Measurements from ENCODE around the gene SLC7A6. TPM values are rescaled to one million over a fixed set of nuclear protein-coding genes. Genes with fewer than 3 reads are reported as not detected.

SLC7A6 gene
- total RNA-seq, 1 donor from 2014 or later: 44.2 TPM

GRCh38 chr16:68338326-68339119, 74.2 kb downstream of the SLC7A6 start:
- DNase-seq: no peak
- Histone ChIP-seq H3K36me3 (peaks cover 68% of the 10 kb centered on the region), H3K27ac (replicated peaks) (no peak overlapping the region), H3K4me3 (no peak overlapping the region), H3K4me1 (peaks cover 16% of the 10 kb centered on the region), H3K9me3 (replicated peaks) (no peaks in the 10 kb centered on the region), H3K27me3 (ENCODE audit: low read depth) (no peaks in the 10 kb centered on the region)
- intact Hi-C loops (cut with micrococcal nuclease): no loop called here
- no peak for TF ChIP-seq CTCF (IDR thresholded peaks at IDR 0.05; ENCODE audit: borderline replicate concordance)

- no peak overlapping the region for H3K4me3 ChIP-seq
- H3K9me3 ChIP-seq (replicated peaks): no peaks in the 10 kb centered on the region
- peaks cover 16% of the 10 kb centered on the region for H3K4me1 ChIP-seq
- H3K27ac ChIP-seq (replicated peaks): no peak overlapping the region
- H3K36me3 ChIP-seq: peaks cover 71% of the 10 kb centered on the region
- H3K27me3 ChIP-seq (ENCODE audit: low read depth): no peaks in the 10 kb centered on the region
- no peak for DNase-seq
- intact Hi-C loops (cut with micrococcal nuclease): no loop called here
- TF ChIP-seq CTCF (IDR thresholded peaks at IDR 0.05; ENCODE audit: borderline replicate concordance): no peak
Measured at GRCh38 chr16:68339214-68339613, 74.9 kb downstream of the SLC7A6 start.

- Histone ChIP-seq H3K4me1 (peaks cover 32% of the 10 kb centered on the region), H3K27me3 (ENCODE audit: low read depth) (no peaks in the 10 kb centered on the region), H3K27ac (replicated peaks) (no peak overlapping the region), H3K4me3 (no peak overlapping the region), H3K36me3 (peaks cover 77% of the 10 kb centered on the region), H3K9me3 (replicated peaks) (no peaks in the 10 kb centered on the region)
- no peak for TF ChIP-seq CTCF (IDR thresholded peaks at IDR 0.05; ENCODE audit: borderline replicate concordance)
- intact Hi-C loops (cut with micrococcal nuclease): no loop called here
- no peak for DNase-seq
Measured at GRCh38 chr16:68342620-68343019, 78.3 kb downstream of the SLC7A6 start.

GRCh38 chr16:68343137-68343536, 78.8 kb downstream of the SLC7A6 start:
- no peak for TF ChIP-seq CTCF (IDR thresholded peaks at IDR 0.05; ENCODE audit: borderline replicate concordance)
- peaks cover 77% of the 10 kb centered on the region for H3K36me3 ChIP-seq
- peaks cover 36% of the 10 kb centered on the region for H3K4me1 ChIP-seq
- DNase-seq: no peak
- H3K9me3 ChIP-seq (replicated peaks): no peaks in the 10 kb centered on the region
- no peaks in the 10 kb centered on the region for H3K27me3 ChIP-seq (ENCODE audit: low read depth)
- no peak overlapping the region for H3K4me3 ChIP-seq
- no peak overlapping the region for H3K27ac ChIP-seq (replicated peaks)
- intact Hi-C loops (cut with micrococcal nuclease): no loop called here

- H3K4me1 ChIP-seq: peaks cover 36% of the 10 kb centered on the region
- H3K4me3 ChIP-seq: no peak overlapping the region
- no peaks in the 10 kb centered on the region for H3K27me3 ChIP-seq (ENCODE audit: low read depth)
- H3K36me3 ChIP-seq: peaks cover 77% of the 10 kb centered on the region
- no peaks in the 10 kb centered on the region for H3K9me3 ChIP-seq (replicated peaks)
- DNase-seq: no peak
- no peak for TF ChIP-seq CTCF (IDR thresholded peaks at IDR 0.05; ENCODE audit: borderline replicate concordance)
- no peak overlapping the region for H3K27ac ChIP-seq (replicated peaks)
- intact Hi-C loops (cut with micrococcal nuclease): no loop called here
Measured at GRCh38 chr16:68344252-68344651, 79.9 kb downstream of the SLC7A6 start.
